Endothelial cell of umbilical vein (primary cell): Measurements from ENCODE around the gene NHERF2. TPM values are rescaled to one million over a fixed set of nuclear protein-coding genes. Genes with fewer than 3 reads are reported as not detected.

Experiments
- BruUV-seq: library from RNA; stranded (reverse); fragments of 400-500 nt; replicated peaks from 2 replicates; lab custom pipeline; 2021; lab: Mats Ljungman, UMichigan
- CTCF ChIA-PET: fragments of 300-600, 350-600 bp; sonication (Branson Sonifier 250); formaldehyde crosslinking; loops from one replicate; lab custom pipeline; 2021; ENCODE audit warnings: antibody characterized with exemption, inconsistent platforms; lab: Charles Lee
- POLR2A ChIA-PET: fragments of 300-600, 350-600 bp; sonication (Branson Sonifier 250); formaldehyde crosslinking; loops from one replicate; lab custom pipeline; 2021; ENCODE audit warnings: antibody characterized with exemption, inconsistent platforms; lab: Charles Lee
- DNase-seq: peaks from one replicate; pipeline ENCODE4 v3.0.0-alpha.2; 2011; ENCODE audit warnings: low read depth, low spot score
- FAIRE-seq: peaks from 2 replicates; lab custom pipeline; 2011; peaks lifted over from hg19 to GRCh38; lab: Jason Lieb, UNC
- H2AFZ ChIP-seq: 2 replicates; pipeline ENCODE4 v1.6.0; 2012; ENCODE audit warnings: low read depth, low read length, control low read depth, inconsistent platforms
- H3K27ac ChIP-seq: 2 replicates; pipeline ENCODE4 v1.5.1; 2011; ENCODE audit warnings: low read depth, mild to moderate bottlenecking, control low read depth, low read length, moderate library complexity; ENCODE audit not compliant: insufficient read depth
- H3K27me3 ChIP-seq, 2 experiments: 2 replicates each; pipeline versions ENCODE4 v1.6.0 to v1.6.1; 2011; ENCODE audit warnings: low read length in 2 of 2, mixed read lengths in 1 of 2; ENCODE audit not compliant: control insufficient read depth in 2 of 2, insufficient read depth in 2 of 2
- H3K36me3 ChIP-seq, 2 experiments: 2 replicates in 1 of 2; 3 replicates in 1 of 2; pipeline ENCODE4 v1.5.1; 2011; ENCODE audit warnings: low read length in 2 of 2, mild to moderate bottlenecking in 1 of 2, moderate library complexity in 1 of 2; ENCODE audit not compliant: control insufficient read depth in 2 of 2, insufficient read depth in 2 of 2; ENCODE audit errors: extremely low read depth in 1 of 2
- H3K4me1 ChIP-seq: 3 replicates; pipeline ENCODE4 v1.5.1; 2011; ENCODE audit warnings: mild to moderate bottlenecking, low read length; ENCODE audit not compliant: control insufficient read depth, insufficient read depth; ENCODE audit errors: extremely low read depth
- H3K4me2 ChIP-seq: 2 replicates; pipeline ENCODE4 v1.6.1; 2011; ENCODE audit warnings: low read length, control low read depth, mixed read lengths; ENCODE audit not compliant: insufficient read depth
- H3K4me3 ChIP-seq, 3 experiments: fragments of 200-600 bp in 1 of 3; sonication (generic), shearing (Covaris generic) in 1 of 3; replicated peaks in 1 of 3; 2 replicates each; pipeline ENCODE4 v1.5.1; 2011 to 2016; ENCODE audit warnings: control low read depth in 3 of 3, low read length in 3 of 3, mild to moderate bottlenecking in 2 of 3, inconsistent platforms in 1 of 3, low read depth in 1 of 3, moderate library complexity in 1 of 3; ENCODE audit not compliant: insufficient read depth in 1 of 3
- H3K79me2 ChIP-seq: 2 replicates; pipeline ENCODE4 v1.6.0; 2012; ENCODE audit warnings: low read length, inconsistent platforms; ENCODE audit not compliant: control insufficient read depth, insufficient read depth
- H3K9ac ChIP-seq: replicated peaks from 2 replicates; pipeline ENCODE3; 2011; ENCODE audit warnings: low read length, control low read depth; ENCODE audit not compliant: insufficient read depth; ENCODE audit errors: extremely low read depth
- H3K9me1 ChIP-seq: replicated peaks from 3 replicates; pipeline ENCODE4 v1.6.0; 2011; ENCODE audit warnings: mild to moderate bottlenecking, low read length; ENCODE audit not compliant: control insufficient read depth, insufficient read depth; ENCODE audit errors: extremely low read depth
- H3K9me3 ChIP-seq: replicated peaks from 2 replicates; pipeline ENCODE4 v1.5.1; 2012; ENCODE audit warnings: low read length, inconsistent platforms; ENCODE audit not compliant: control insufficient read depth, insufficient read depth
- H4K20me1 ChIP-seq: replicated peaks from 2 replicates; pipeline ENCODE3; 2011; ENCODE audit warnings: mild to moderate bottlenecking, low read length; ENCODE audit not compliant: control insufficient read depth, insufficient read depth; ENCODE audit errors: extremely low read depth
- CTCF ChIP-seq, 2 donors: IDR thresholded peaks; 1 replicate in 1 of 2; 2 replicates in 1 of 2; pipeline ENCODE4 v1.5.1; 2011; ENCODE audit warnings: low read length in 2 of 2, mild to moderate bottlenecking in 2 of 2, moderate library complexity in 2 of 2, control low read depth in 1 of 2, inconsistent platforms in 1 of 2, low read depth in 1 of 2; ENCODE audit not compliant: insufficient read depth in 1 of 2; ENCODE audit errors: extremely low read depth in 1 of 2
- EZH2 ChIP-seq: IDR thresholded peaks from 2 replicates; pipeline ENCODE4 v1.6.1; 2012; ENCODE audit warnings: borderline replicate concordance, low read depth, mild to moderate bottlenecking, moderate library complexity, low read length, inconsistent platforms; ENCODE audit not compliant: severe bottlenecking
- FOS ChIP-seq: IDR thresholded peaks from 2 replicates; pipeline ENCODE4 v1.6.1; 2011; ENCODE audit warnings: mild to moderate bottlenecking, low read length, moderate library complexity, borderline replicate concordance; ENCODE audit not compliant: insufficient read depth
- GATA2 ChIP-seq: IDR thresholded peaks from 2 replicates; pipeline ENCODE4 v1.7.0; 2011; ENCODE audit warnings: low read depth, mild to moderate bottlenecking, moderate library complexity, mixed read lengths, low read length; ENCODE audit not compliant: insufficient read length, insufficient read depth
- JUN ChIP-seq: IDR thresholded peaks from 2 replicates; pipeline ENCODE4 v1.6.1; 2011; ENCODE audit warnings: borderline replicate concordance, low read depth; ENCODE audit not compliant: insufficient read length, insufficient read depth
- MYC ChIP-seq: IDR thresholded peaks from one replicate; pipeline ENCODE4 v1.6.1; 2011; ENCODE audit warnings: mild to moderate bottlenecking, low read depth, low read length
- POLR2A ChIP-seq: IDR thresholded peaks from 2 replicates; pipeline ENCODE4 v1.6.1; 2012; ENCODE audit warnings: low read depth, mild to moderate bottlenecking, control low read depth, low read length
- POLR2AphosphoS5 ChIP-seq: IDR thresholded peaks from 2 replicates; pipeline ENCODE4 v1.6.1; 2012; ENCODE audit warnings: low read depth, mild to moderate bottlenecking, control low read depth, low read length, moderate library complexity; ENCODE audit not compliant: insufficient read depth
- dilution Hi-C: fragments of 300-500 bp; cut with MboI; formaldehyde crosslinking; loops from one replicate; pipeline ENCODE4 v1.15.0; 2019; ENCODE audit warnings: low sequenced_read_pairs; ENCODE audit not compliant: extremely low pct_ligation_motif_present
- intact Hi-C: fragments of 100-400 bp; cut with micrococcal nuclease; formaldehyde crosslinking; loops from one replicate; pipeline ENCODE4 v1.10.0; 2022
- polyA plus RNA-seq, 4 experiments: library from polyadenylated mRNA; depleted of rRNA in 3 of 4; stranded (reverse) in 3 of 4; unstranded in 1 of 4; fragments of >200 nt; gene quantifications; 2 replicates each; pipeline versions ENCODE4 v1.2.1 to v1.2.3, GENCODE V29; 2011 to 2012; ENCODE audit warnings: missing spikeins in 1 of 4
- total RNA-seq: library from RNA; stranded (reverse); gene quantifications from 2 replicates; pipeline ENCODE4 v1.2.3, GENCODE V29; 2021
- TF ChIP-seq, protein P1 (sequence below): IDR thresholded peaks from 2 replicates; pipeline ENCODE4 v1.6.1; 2011; ENCODE audit not compliant: insufficient read depth, insufficient read length

NHERF2 gene
- total and polyA plus RNA-seq, 2 donors (not counting 3 experiments of a cell fraction or from before 2014, with no cell fraction given) = 65.2 to 71.2 TPM

GRCh38 chr16:2056077-2056476, 29.4 kb downstream of the NHERF2 start:
- no peak overlapping the region for H2AFZ ChIP-seq
- no peak overlapping the region for H3K9ac ChIP-seq
- ChIA-PET POLR2A (no interaction called here), CTCF (interaction anchor here (0.6 to 3.1 kb wide), 11 partner anchors 8 to 195 kb away, joined by 3 to 93 read pairs (median 4); partner anchors contain the start of genes ECI1, NTHL1 and TSC2)
- no TSS peak for BruUV-seq
- intact Hi-C loops = loop anchor here (2.0 kb wide), 1 partner anchor 33 kb away; no protein-coding TSS in a partner anchor
- no peak overlapping the region for H3K4me3 ChIP-seq
- no peak for TF ChIP-seq JUN
- TF ChIP-seq CTCF (IDR thresholded peaks at IDR 0.05; ENCODE audit: extremely low read depth in 1 of 2, insufficient read depth in 1 of 2, low read depth in 1 of 2, low read length in 2 of 2) = peak in 1 of 2 donors; percentile 40
- peak; percentile 48 for FAIRE-seq
- dilution Hi-C loops = no loop called here
- no peaks in the 10 kb centered on the region for H4K20me1 ChIP-seq
- DNase-seq = no peak
- no peak overlapping the region for H3K27ac ChIP-seq
- no peak overlapping the region for H3K4me2 ChIP-seq
- H3K36me3 ChIP-seq = peaks cover 5 to 49% of the 10 kb centered on the region in 2 experiments
- H3K27me3 ChIP-seq = no peaks in the 10 kb centered on the region
- H3K9me1 ChIP-seq = no peaks in the 10 kb centered on the region
- no peaks in the 10 kb centered on the region for H3K9me3 ChIP-seq
- no peaks in the 10 kb centered on the region for H3K4me1 ChIP-seq
- H3K79me2 ChIP-seq = no peaks in the 10 kb centered on the region

GRCh38 chr16:2056681-2057407, 30.1 kb downstream of the NHERF2 start:
- no TSS peak for BruUV-seq
- Histone ChIP-seq H3K27ac (no peak overlapping the region), H3K9ac (no peak overlapping the region), H3K36me3 (peaks cover 5 to 48% of the 10 kb centered on the region in 2 experiments), H3K9me3 (no peaks in the 10 kb centered on the region), H3K4me2 (no peak overlapping the region), H3K79me2 (no peaks in the 10 kb centered on the region), H4K20me1 (no peaks in the 10 kb centered on the region), H3K4me1 (no peaks in the 10 kb centered on the region), H3K27me3 (no peaks in the 10 kb centered on the region), H2AFZ (no peak overlapping the region), H3K9me1 (no peaks in the 10 kb centered on the region), H3K4me3 (no peak overlapping the region)
- no peak for TF ChIP-seq POLR2A
- no peak for TF ChIP-seq GATA2
- TF ChIP-seq JUN = no peak
- no peak for TF ChIP-seq EZH2
- no peak for TF ChIP-seq POLR2AphosphoS5
- no peak for TF ChIP-seq MYC
- no peak for TF ChIP-seq CTCF (IDR thresholded peaks at IDR 0.05; ENCODE audit: extremely low read depth in 1 of 2, insufficient read depth in 1 of 2, low read depth in 1 of 2, low read length in 2 of 2)
- TF ChIP-seq FOS = no peak
- TF ChIP-seq, protein P1, sequence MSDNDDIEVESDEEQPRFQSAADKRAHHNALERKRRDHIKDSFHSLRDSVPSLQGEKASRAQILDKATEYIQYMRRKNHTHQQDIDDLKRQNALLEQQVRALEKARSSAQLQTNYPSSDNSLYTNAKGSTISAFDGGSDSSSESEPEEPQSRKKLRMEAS = no peak
- CTCF ChIA-PET = interaction anchor here (0.6 to 3.1 kb wide), 12 partner anchors 9 to 195 kb away, joined by 3 to 93 read pairs (median 4); partner anchors contain the start of genes ECI1, NTHL1 and TSC2
- dilution Hi-C loops = no loop called here
- no peak for DNase-seq
- FAIRE-seq = no peak
- intact Hi-C loops = loop anchor here (2.0 kb wide), 1 partner anchor 34 kb away; no protein-coding TSS in a partner anchor
- POLR2A ChIA-PET = no interaction called here
